OCI-LY1 (cell line): ENCODE data around the gene NDFIP1.

Source experiments
- H2AFZ ChIP-seq: fragments of 200-600 bp; sonication (generic), shearing (Covaris generic); 2 replicates; pipeline ENCODE4 v1.6.0; 2014; ENCODE audit warnings: antibody characterized with exemption, mild to moderate bottlenecking, low read length
- H3F3A ChIP-seq: fragments of 200-600 bp; sonication (generic), shearing (Covaris generic); 2 replicates; pipeline ENCODE4 v1.6.0; 2014; ENCODE audit warnings: mild to moderate bottlenecking, antibody characterized with exemption, low read length, moderate library complexity; ENCODE audit not compliant: insufficient read depth
- H3K27ac ChIP-seq: fragments of 200-600 bp; sonication (generic); 2 replicates; pipeline ENCODE4 v1.5.1; 2014; ENCODE audit warnings: low read length, mixed run types, mild to moderate bottlenecking, low read depth; ENCODE audit not compliant: poor library complexity, severe bottlenecking
- H3K27me3 ChIP-seq: fragments of 200-600 bp; sonication (generic); 2 replicates; pipeline ENCODE4 v1.6.0; 2014; ENCODE audit warnings: antibody characterized with exemption, mild to moderate bottlenecking, low read length, moderate library complexity; ENCODE audit not compliant: insufficient read depth
- H3K36me3 ChIP-seq: fragments of 200-600 bp; sonication (generic); 2 replicates; pipeline ENCODE4 v1.6.1; 2014; ENCODE audit warnings: mild to moderate bottlenecking, antibody characterized with exemption, low read length, moderate library complexity, mixed read lengths; ENCODE audit not compliant: insufficient read depth
- H3K4me1 ChIP-seq: fragments of 200-600 bp; sonication (generic); 2 replicates; pipeline ENCODE4 v1.5.1; 2014; ENCODE audit warnings: mild to moderate bottlenecking, low read length, moderate library complexity; ENCODE audit not compliant: insufficient read depth, severe bottlenecking
- H3K4me2 ChIP-seq: fragments of 200-600 bp; sonication (generic), shearing (Covaris generic); 2 replicates; pipeline ENCODE4 v1.6.1; 2014; ENCODE audit warnings: low read length
- H3K4me3 ChIP-seq: fragments of 200-600 bp; sonication (generic); 2 replicates; pipeline ENCODE4 v1.5.1; 2014; ENCODE audit warnings: low read length, low read depth, mild to moderate bottlenecking, mixed read lengths; ENCODE audit not compliant: poor library complexity, severe bottlenecking
- H3K79me2 ChIP-seq: fragments of 200-600 bp; shearing (Covaris generic); 2 replicates; pipeline ENCODE4 v1.6.1; 2016; ENCODE audit warnings: mixed run types, low read length, mixed read lengths; ENCODE audit not compliant: insufficient read depth
- H3K9ac ChIP-seq: fragments of 200-600 bp; sonication (generic), shearing (Covaris generic); 2 replicates; pipeline ENCODE4 v1.6.1; 2014; ENCODE audit warnings: mild to moderate bottlenecking, low read length, mixed read lengths
- H3K9me2 ChIP-seq: fragments of 200-600 bp; sonication (generic), shearing (Covaris generic); 2 replicates; pipeline ENCODE4 v1.6.1; 2014; ENCODE audit warnings: low read depth, mild to moderate bottlenecking, low read length, mixed read lengths
- H3K9me3 ChIP-seq: fragments of 200-600 bp; shearing (Covaris generic); 2 replicates; pipeline ENCODE4 v1.6.1; 2014; ENCODE audit warnings: low read length, mixed read lengths
- H4K20me1 ChIP-seq: fragments of 200-600 bp; sonication (generic), shearing (Covaris generic); 2 replicates; pipeline ENCODE4 v1.6.0; 2016; ENCODE audit warnings: mild to moderate bottlenecking, low read length; ENCODE audit not compliant: insufficient read depth
- EZH2 ChIP-seq: fragments of 200-600 bp; sonication (generic), shearing (Covaris generic); IDR thresholded peaks from 2 replicates; pipeline ENCODE4 v1.8.0; 2017; ENCODE audit warnings: borderline replicate concordance, mixed run types, mild to moderate bottlenecking, antibody characterized with exemption, low read length, moderate library complexity, mixed read lengths
- TF ChIP-seq, protein P1 (sequence below): fragments of 200-600 bp; sonication (generic), shearing (Covaris generic); IDR thresholded peaks from 2 replicates; pipeline ENCODE4 v1.5.1; 2017; ENCODE audit warnings: mild to moderate bottlenecking, antibody characterized with exemption, low read length, moderate library complexity, mixed read lengths

The NDFIP1 gene

DNA sequence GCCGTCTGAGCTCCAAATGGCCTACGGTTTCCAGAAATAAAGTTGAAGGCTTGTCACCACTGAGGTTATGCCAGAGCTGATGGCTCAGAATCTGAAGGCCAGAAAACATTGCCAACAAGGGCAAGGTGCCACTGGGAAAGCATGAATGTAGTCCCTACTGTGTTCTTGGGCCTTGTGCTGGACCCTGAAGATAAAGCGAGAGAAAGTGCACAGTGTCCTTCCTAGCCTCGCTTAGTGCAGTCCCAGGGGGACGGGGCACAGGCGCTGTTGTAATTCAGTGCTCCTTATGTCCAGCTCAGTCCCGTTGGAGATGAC is 84.5 kb downstream of the NDFIP1 start:
- H3K36me3 ChIP-seq: no peaks in the 10 kb centered on the region
- TF ChIP-seq EZH2: no peak
- TF ChIP-seq, protein P1, sequence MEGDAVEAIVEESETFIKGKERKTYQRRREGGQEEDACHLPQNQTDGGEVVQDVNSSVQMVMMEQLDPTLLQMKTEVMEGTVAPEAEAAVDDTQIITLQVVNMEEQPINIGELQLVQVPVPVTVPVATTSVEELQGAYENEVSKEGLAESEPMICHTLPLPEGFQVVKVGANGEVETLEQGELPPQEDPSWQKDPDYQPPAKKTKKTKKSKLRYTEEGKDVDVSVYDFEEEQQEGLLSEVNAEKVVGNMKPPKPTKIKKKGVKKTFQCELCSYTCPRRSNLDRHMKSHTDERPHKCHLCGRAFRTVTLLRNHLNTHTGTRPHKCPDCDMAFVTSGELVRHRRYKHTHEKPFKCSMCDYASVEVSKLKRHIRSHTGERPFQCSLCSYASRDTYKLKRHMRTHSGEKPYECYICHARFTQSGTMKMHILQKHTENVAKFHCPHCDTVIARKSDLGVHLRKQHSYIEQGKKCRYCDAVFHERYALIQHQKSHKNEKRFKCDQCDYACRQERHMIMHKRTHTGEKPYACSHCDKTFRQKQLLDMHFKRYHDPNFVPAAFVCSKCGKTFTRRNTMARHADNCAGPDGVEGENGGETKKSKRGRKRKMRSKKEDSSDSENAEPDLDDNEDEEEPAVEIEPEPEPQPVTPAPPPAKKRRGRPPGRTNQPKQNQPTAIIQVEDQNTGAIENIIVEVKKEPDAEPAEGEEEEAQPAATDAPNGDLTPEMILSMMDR: no peak
- H3K4me3 ChIP-seq: no peak overlapping the region
- no peaks in the 10 kb centered on the region for H3K79me2 ChIP-seq
- H2AFZ ChIP-seq: no peak overlapping the region
- H3F3A ChIP-seq: no peaks in the 10 kb centered on the region
- H3K9ac ChIP-seq: no peak overlapping the region
- H3K9me2 ChIP-seq: no peaks in the 10 kb centered on the region
- H3K9me3 ChIP-seq: no peaks in the 10 kb centered on the region
- no peak overlapping the region for H3K27ac ChIP-seq
- H3K4me1 ChIP-seq: no peaks in the 10 kb centered on the region
- no peak overlapping the region for H3K4me2 ChIP-seq
- H4K20me1 ChIP-seq: no peaks in the 10 kb centered on the region
- no peaks in the 10 kb centered on the region for H3K27me3 ChIP-seq

DNA sequence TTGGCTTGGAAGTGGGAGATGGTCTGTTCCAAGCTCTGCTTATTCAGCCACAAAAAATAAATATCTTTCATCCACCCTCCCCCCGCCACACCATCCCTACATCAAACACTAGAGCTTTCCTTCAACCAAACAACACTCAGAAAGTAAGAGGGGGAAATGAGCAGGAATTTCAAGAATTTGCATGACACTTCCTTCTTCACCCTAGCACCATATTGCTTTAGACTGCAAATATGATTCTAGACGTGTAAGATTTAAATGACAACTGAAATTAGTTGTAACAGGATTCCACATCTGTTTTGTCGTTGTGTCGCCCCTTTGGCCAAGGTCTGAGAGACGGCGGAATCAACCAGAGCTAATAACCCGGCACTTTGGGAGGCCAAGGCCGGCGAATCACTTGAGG is 88.5 kb downstream of the NDFIP1 start:
- Histone ChIP-seq H3K4me2 (no peak overlapping the region), H3K9me3 (no peaks in the 10 kb centered on the region), H4K20me1 (no peaks in the 10 kb centered on the region), H3K4me3 (no peak overlapping the region), H3K79me2 (no peaks in the 10 kb centered on the region), H3K27ac (no peak overlapping the region), H3K36me3 (no peaks in the 10 kb centered on the region), H3K9me2 (no peaks in the 10 kb centered on the region), H2AFZ (no peak overlapping the region), H3F3A (no peaks in the 10 kb centered on the region), H3K4me1 (no peaks in the 10 kb centered on the region), H3K9ac (no peak overlapping the region), H3K27me3 (no peaks in the 10 kb centered on the region)
- TF ChIP-seq EZH2: no peak
- TF ChIP-seq, protein P1: no peak

DNA sequence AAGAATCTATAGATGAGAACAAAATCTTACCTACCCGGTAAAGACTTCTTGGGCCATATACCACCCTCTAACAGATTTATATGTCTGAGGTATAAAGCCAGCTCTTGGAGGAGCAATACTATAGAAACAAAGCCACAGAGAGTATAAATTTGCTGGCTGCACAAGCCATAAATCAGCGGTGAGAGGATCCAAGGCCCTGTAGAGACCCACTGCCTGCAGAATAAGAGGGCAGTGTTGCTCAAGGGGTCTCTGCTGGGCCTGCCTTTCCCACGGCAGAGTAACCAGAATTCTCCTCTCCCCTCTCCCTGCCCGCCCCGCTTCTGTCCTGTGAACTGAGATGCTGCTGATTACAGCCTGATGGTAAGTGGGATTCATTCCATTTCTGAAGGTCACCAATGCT is 89.2 kb downstream of the NDFIP1 start:
- Histone ChIP-seq H3K4me2 (no peak overlapping the region), H3K36me3 (no peaks in the 10 kb centered on the region), H3K9me3 (no peaks in the 10 kb centered on the region), H3K4me3 (no peak overlapping the region), H3K27ac (no peak overlapping the region), H3F3A (no peaks in the 10 kb centered on the region), H3K27me3 (no peaks in the 10 kb centered on the region), H4K20me1 (no peaks in the 10 kb centered on the region), H2AFZ (no peak overlapping the region), H3K79me2 (no peaks in the 10 kb centered on the region), H3K9me2 (no peaks in the 10 kb centered on the region), H3K9ac (no peak overlapping the region), H3K4me1 (no peaks in the 10 kb centered on the region)
- no peak for TF ChIP-seq EZH2
- TF ChIP-seq, protein P1: no peak
